IPS-11a (cell line): Measurements from ENCODE around the gene ZSWIM5.
"Not testable (repeated sequence)": the region's sequence is repeated elsewhere in the genome, so short reads cannot be mapped to it uniquely, and the experiment has no call there.

Source experiments
- H3K4me3 ChIP-seq: one replicate; pipeline ENCODE4 v1.5.1; 2013; ENCODE audit warnings: low read depth, low read length, control low read depth

ZSWIM5 gene

DNA sequence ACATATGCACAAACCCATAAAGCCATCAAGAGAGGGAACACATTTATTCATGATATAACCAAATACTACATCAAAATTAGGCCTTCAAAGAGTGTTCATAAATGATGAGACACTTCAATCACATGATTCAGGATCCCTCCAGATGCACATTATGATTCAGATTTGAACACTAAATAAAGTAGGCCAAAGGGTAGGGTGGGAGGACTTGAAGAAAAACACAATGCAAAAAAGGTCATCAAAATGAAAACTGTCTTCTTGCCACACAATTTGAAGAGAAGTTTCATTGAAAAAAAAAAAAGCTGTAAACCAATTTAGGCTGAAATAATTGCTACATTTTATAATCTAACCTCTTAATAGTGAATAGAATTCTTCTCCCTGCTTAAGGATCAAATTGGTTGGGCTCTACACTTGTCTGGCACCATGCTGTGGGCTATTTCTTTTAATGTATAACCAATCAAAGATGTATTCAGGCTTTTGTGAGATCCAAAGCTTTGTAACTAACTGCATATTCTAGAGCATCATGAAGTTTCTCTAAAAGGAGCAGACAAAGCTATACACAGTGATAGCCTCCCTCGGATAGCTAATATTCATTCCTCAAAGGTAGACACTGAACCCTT is 58.1 kb downstream of the ZSWIM5 start:
- no peak overlapping the region for H3K4me3 ChIP-seq

- no peak overlapping the region for H3K4me3 ChIP-seq
Observed at GRCh38 chr1:45146833-45147232, 59.6 kb downstream of the ZSWIM5 start.

GRCh38 chr1:45141247-45142003 is 65.0 kb downstream of the ZSWIM5 start:
- no peak overlapping the region for H3K4me3 ChIP-seq

GRCh38 chr1:45136984-45137383 is 69.4 kb downstream of the ZSWIM5 start:
- H3K4me3 ChIP-seq = no peak overlapping the region

GRCh38 chr1:45135316-45135715 is 71.1 kb downstream of the ZSWIM5 start:
- no peak overlapping the region for H3K4me3 ChIP-seq

DNA sequence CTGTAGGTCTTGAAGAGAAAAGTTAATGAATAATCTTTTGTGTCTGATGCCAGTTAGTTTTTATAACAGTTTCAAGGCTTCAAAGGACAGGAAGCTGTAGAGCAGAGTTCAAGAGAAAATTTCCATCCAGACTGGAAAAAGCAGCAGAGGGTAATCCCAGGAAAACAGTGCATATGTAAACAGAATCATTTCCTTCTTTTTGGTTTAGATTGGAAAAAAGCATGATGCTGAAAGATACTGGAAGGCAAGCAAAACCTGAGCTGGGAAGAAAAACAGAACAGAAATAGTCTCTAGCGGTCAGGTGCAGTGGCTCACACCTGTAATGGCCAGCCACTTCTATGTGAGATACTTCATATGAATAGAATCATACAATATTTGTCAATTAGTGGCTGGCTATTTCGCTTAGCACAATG is 71.9 kb downstream of the ZSWIM5 start:
- no peak overlapping the region for H3K4me3 ChIP-seq

DNA sequence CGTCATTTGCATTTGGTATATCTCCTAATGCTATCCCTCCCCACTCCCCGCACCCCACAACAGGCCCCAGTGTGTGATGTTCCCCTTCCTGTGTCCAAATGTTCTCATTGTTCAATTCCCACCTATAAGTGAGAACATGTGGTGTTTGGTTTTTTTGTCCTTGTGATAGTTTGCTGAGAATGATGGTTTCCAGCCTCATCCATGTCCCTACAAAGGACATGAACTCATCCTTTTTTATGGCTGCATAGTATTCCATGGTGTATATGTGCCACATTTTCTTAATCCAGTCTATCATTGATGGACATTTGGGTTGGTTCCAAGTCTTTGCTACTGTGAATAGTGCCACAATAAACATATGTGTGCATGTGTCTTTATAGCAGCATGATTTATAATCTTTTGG is 73.7 kb downstream of the ZSWIM5 start:
- H3K4me3 ChIP-seq = not testable (repeated sequence)

DNA sequence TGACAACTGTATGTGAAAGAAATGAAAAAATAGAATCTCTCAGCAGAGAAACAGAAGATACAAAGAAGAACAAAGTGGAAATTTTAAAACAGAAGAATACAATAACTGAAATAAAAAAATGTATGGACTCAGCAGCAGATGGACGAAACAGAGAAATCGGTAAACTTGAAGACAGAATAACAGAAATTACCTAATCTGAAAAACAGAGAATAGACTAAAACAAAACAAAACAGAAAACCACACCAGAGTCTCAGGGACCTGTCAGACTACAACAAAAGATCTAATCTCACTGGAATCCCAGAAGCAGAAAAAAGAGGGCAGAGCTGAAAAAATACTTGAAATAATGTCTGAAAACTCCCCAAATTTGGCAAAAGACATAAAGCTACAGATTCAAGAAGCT is 83.0 kb downstream of the ZSWIM5 start:
- H3K4me3 ChIP-seq = no peak overlapping the region

DNA sequence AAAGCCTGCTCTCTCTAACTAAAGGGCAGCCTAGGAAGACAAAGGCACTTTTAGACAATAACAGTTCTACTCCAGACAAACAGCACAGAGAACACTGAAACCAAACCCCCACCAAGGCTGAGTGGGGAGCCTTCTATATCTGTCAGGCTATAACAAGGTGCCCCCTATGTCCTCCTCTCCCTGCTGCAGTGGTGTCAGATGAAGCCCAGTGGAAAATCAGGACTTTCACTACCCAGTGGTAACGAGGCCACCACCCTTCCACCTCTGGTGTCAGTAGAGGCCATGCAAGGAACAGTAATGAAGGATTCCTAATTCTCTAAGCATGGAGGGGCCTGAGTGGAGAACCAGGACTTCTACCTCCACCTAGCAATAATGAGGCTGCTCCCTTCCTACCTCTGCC is 83.7 kb downstream of the ZSWIM5 start:
- H3K4me3 ChIP-seq = no peak overlapping the region

DNA sequence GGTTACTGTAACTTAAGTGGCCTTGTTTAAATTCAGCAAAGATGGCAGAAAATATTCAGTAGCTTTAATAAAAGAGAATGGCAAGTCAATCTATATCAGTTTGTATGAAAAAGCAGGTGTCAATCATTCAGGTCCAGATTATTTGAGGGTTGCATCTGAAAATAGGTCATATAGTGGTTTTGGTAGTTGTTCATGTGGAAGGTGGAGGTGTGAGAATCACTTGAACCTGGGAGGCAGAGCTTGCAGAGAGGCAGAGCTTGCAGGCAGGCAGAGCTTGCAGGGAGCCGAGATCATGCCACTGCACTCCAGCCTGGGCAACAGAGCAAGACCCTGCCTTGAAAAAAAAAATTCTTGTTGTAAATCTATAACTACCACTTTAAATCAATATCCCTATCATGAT is 88.6 kb downstream of the ZSWIM5 start:
- no peak overlapping the region for H3K4me3 ChIP-seq

- no peak overlapping the region for H3K4me3 ChIP-seq
Observed at GRCh38 chr1:45116820-45117219, 89.6 kb downstream of the ZSWIM5 start.

DNA sequence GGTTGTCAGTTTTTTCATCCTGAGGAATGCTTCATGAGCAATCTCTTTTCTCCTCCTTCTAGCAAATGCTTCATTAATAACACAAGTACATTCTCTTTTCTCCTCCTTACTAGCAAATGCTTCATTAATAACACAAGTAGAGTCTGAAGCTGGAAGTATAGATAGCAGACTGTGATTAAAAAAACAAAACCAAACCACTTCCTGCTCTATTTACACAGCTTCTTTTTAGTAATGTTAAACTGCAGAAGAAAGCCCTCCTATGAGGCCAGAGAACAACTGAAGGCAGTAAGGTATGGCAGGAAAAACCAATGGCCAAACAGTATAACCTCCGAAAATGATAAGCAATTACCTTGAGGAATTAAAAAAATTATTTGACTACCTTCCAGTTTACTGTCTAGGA is 90.1 kb downstream of the ZSWIM5 start:
- H3K4me3 ChIP-seq = no peak overlapping the region

DNA sequence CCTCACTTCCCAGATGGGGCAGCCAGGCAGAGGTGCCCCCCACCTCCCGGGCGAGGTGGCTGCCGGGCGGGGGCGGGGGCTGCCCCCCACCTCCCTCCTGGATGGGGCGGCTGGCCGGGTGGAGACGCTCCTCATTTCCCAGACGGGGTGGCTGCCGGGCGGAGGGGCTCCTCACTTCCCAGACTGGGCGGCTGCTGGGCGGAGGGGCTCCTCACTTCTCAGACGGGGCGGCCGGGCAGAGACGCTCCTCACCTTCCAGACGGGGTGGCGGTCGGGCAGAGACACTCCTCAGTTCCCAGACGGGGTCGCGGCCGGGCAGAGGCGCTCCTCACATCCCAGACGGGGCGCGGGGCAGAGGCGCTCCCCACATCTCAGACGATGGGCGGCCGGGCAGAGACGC is 91.2 kb downstream of the ZSWIM5 start:
- not testable (repeated sequence) for H3K4me3 ChIP-seq

- H3K4me3 ChIP-seq = no peak overlapping the region
Observed at GRCh38 chr1:45112661-45113060, 93.7 kb downstream of the ZSWIM5 start.

GRCh38 chr1:45111239-45111638 is 95.2 kb downstream of the ZSWIM5 start:
- no peak overlapping the region for H3K4me3 ChIP-seq

- no peak overlapping the region for H3K4me3 ChIP-seq
Observed at GRCh38 chr1:45107782-45108181, 98.6 kb downstream of the ZSWIM5 start.

- not testable (repeated sequence) for H3K4me3 ChIP-seq
Observed at GRCh38 chr1:45106864-45107263, 99.5 kb downstream of the ZSWIM5 start.

DNA sequence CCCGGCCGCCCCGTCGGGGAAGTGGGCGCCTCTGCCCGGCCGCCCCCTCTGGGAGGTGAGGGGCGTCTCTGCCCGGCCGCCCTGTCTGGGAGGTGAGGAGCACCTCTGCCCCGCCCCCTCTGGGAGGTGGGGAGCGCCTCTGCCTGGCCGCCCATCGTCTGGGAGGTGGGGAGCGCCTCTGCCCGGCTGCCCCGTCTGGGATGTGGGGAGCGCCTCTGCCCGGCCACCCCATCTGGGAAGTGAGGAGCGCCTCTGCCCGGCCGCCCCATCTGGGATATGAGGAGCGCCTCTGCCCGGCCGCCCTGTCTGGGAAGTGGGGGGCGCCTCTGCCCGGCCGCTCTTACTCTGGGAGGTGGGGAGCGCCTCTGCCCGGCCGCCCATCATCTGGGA is 100.3 kb downstream of the ZSWIM5 start:
- H3K4me3 ChIP-seq = not testable (repeated sequence)

DNA sequence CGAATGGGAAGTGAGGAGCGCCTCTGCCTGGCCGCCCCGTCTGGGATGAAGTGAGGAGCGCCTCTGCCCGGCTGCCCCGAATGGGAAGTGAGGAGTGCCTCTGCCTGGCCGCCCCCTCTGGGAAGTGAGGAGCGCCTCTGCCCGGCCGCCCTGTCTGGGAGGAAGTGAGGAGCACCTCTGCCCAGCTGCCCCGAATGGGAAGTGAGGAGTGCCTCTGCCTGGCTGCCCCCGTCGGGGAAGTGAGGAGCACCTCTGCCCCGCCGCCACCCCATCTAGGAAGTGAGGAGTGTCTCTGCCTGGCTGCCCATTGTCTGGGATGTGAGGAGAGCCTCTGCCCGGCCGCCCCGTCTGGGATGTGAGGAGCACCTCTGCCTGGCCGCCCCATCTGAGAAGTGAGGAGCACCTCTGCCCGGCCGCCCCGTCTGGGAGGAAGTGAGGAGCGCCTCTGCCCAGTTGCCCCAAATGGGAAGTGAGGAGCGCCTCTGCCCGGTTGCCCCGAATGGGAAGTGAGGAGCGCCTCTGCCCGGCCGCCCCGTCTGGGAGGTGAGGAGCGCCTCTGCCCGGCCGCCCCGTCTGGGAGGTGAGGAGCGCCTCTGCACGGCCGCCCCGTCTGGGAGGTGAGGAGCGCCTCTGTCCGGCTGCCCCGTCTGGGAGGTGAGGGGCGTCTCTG is 100.8 kb downstream of the ZSWIM5 start:
- not testable (repeated sequence) for H3K4me3 ChIP-seq

- H3K4me3 ChIP-seq = no peak overlapping the region
Observed at GRCh38 chr1:45103534-45103933, 102.9 kb downstream of the ZSWIM5 start.

- H3K4me3 ChIP-seq = no peak overlapping the region
Observed at GRCh38 chr1:45101947-45102346, 104.5 kb downstream of the ZSWIM5 start.

DNA sequence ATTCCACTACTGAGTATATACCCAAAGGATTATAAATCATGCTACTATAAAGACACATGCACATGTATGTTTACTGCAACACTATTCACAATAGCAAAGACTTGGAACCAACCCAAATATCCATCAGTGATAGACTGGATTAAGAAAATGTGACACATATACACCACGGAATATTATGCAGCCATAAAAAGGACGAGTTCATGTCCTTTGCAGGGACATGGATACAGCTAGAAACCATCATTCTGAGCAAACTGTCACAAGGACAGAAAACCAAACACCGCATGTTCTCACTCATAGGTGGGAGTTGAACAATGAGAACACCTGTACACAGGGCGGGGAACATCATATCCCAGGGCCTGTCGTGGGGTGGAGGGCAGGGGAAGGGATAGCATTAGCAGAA is 104.9 kb downstream of the ZSWIM5 start:
- H3K4me3 ChIP-seq = not testable (repeated sequence)
